Activated CD4-positive, alpha-beta T cell treated with anti-CD3 and anti-CD28 coated beads, Interleukin-2, amount 50 U/mL, for 16 hours (primary cell): ENCODE measurements around the gene CTTNBP2.

ENCODE experiments used
- DNase-seq: peaks from one replicate; pipeline ENCODE4 v3.0.0-alpha.2; 2020

Gene CTTNBP2

GRCh38 chr7:117870448-117871130 is 2.7 kb downstream of the CTTNBP2 start:
- no peak for DNase-seq

GRCh38 chr7:117869374-117869773 is 3.9 kb downstream of the CTTNBP2 start:
- no peak for DNase-seq

- DNase-seq: no peak
Measured at GRCh38 chr7:117863618-117864017, 9.6 kb downstream of the CTTNBP2 start.

GRCh38 chr7:117862378-117862777 is 10.9 kb downstream of the CTTNBP2 start:
- DNase-seq: no peak

GRCh38 chr7:117859246-117859812 is 13.9 kb downstream of the CTTNBP2 start:
- DNase-seq: no peak

GRCh38 chr7:117858712-117859111 is 14.5 kb downstream of the CTTNBP2 start:
- DNase-seq: no peak

GRCh38 chr7:117857718-117858117 is 15.5 kb downstream of the CTTNBP2 start:
- no peak for DNase-seq

GRCh38 chr7:117856196-117856595 is 17.0 kb downstream of the CTTNBP2 start:
- no peak for DNase-seq

- no peak for DNase-seq
Measured at GRCh38 chr7:117854186-117854585, 19.1 kb downstream of the CTTNBP2 start.

GRCh38 chr7:117848941-117849340 is 24.3 kb downstream of the CTTNBP2 start:
- DNase-seq: no peak

- DNase-seq: no peak
Measured at GRCh38 chr7:117844678-117845077, 28.6 kb downstream of the CTTNBP2 start.

- DNase-seq: no peak
Measured at GRCh38 chr7:117841611-117842010, 31.6 kb downstream of the CTTNBP2 start.

GRCh38 chr7:117841011-117841410 is 32.2 kb downstream of the CTTNBP2 start:
- DNase-seq: no peak

- DNase-seq: no peak
Measured at GRCh38 chr7:117839507-117839906, 33.7 kb downstream of the CTTNBP2 start.

GRCh38 chr7:117837841-117838240 is 35.4 kb downstream of the CTTNBP2 start:
- DNase-seq: no peak

- DNase-seq: no peak
Measured at GRCh38 chr7:117835016-117835664, 38.1 kb downstream of the CTTNBP2 start.

GRCh38 chr7:117830422-117830954 is 42.8 kb downstream of the CTTNBP2 start:
- no peak for DNase-seq

GRCh38 chr7:117829450-117830117 is 43.7 kb downstream of the CTTNBP2 start:
- DNase-seq: no peak

GRCh38 chr7:117828825-117829224 is 44.4 kb downstream of the CTTNBP2 start:
- no peak for DNase-seq

- DNase-seq: no peak
Measured at GRCh38 chr7:117827862-117828261, 45.4 kb downstream of the CTTNBP2 start.

- no peak for DNase-seq
Measured at GRCh38 chr7:117825132-117825531, 48.1 kb downstream of the CTTNBP2 start.

GRCh38 chr7:117824592-117824991 is 48.6 kb downstream of the CTTNBP2 start:
- DNase-seq: no peak

- DNase-seq: no peak
Measured at GRCh38 chr7:117819558-117819957, 53.7 kb downstream of the CTTNBP2 start.

- DNase-seq: no peak
Measured at GRCh38 chr7:117818232-117818631, 55.0 kb downstream of the CTTNBP2 start.
